Neuronal stem cell (in vitro differentiated cells): ENCODE measurements around the gene ARHGAP44.

Experiments
- DNase-seq: peaks from one replicate; pipeline ENCODE4 v3.0.0-alpha.2; 2013; ENCODE audit warnings: low spot score
- H2AFZ ChIP-seq: one replicate; pipeline ENCODE4 v1.6.1; 2013; ENCODE audit warnings: mild to moderate bottlenecking, low read length, inconsistent platforms
- H2AK5ac ChIP-seq: 2 replicates; pipeline ENCODE4 v1.6.1; 2013; ENCODE audit warnings: low read depth, mild to moderate bottlenecking, inconsistent platforms, low read length, moderate library complexity, mixed read lengths
- H2BK120ac ChIP-seq: 2 replicates; pipeline ENCODE4 v1.6.1; 2013; ENCODE audit warnings: low read depth, mild to moderate bottlenecking, inconsistent platforms, low read length, moderate library complexity, mixed read lengths
- H2BK12ac ChIP-seq: one replicate; pipeline ENCODE4 v1.6.1; 2013; ENCODE audit warnings: low read length, inconsistent platforms
- H2BK15ac ChIP-seq: 2 replicates; pipeline ENCODE4 v1.6.1; 2013; ENCODE audit warnings: mild to moderate bottlenecking, low read length, inconsistent platforms, mixed read lengths
- H2BK5ac ChIP-seq: one replicate; pipeline ENCODE4 v1.6.1; 2013; ENCODE audit warnings: inconsistent platforms, mild to moderate bottlenecking, low read length, moderate library complexity
- H3K14ac ChIP-seq: one replicate; pipeline ENCODE4 v1.6.1; 2013; ENCODE audit warnings: low read length, inconsistent platforms
- H3K18ac ChIP-seq: 2 replicates; pipeline ENCODE4 v1.6.1; 2013; ENCODE audit warnings: low read length, inconsistent platforms
- H3K23ac ChIP-seq: 2 replicates; pipeline ENCODE4 v1.6.1; 2013; ENCODE audit warnings: low read depth, mild to moderate bottlenecking, mixed read lengths, low read length, inconsistent platforms; ENCODE audit not compliant: poor library complexity
- H3K27ac ChIP-seq: replicated peaks from 3 replicates; pipeline ENCODE4 v1.5.1; 2013; ENCODE audit warnings: low read length, inconsistent platforms
- H3K27me3 ChIP-seq, 3 experiments: 2 replicates each; pipeline ENCODE4 v1.6.1; 2013; ENCODE audit warnings: low read length in 3 of 3, mild to moderate bottlenecking in 2 of 3, inconsistent platforms in 1 of 3, low read depth in 1 of 3, mixed read lengths in 1 of 3, moderate library complexity in 1 of 3; ENCODE audit not compliant: control insufficient read depth in 3 of 3, insufficient read depth in 3 of 3
- H3K36me3 ChIP-seq, 2 donors: replicated peaks in 1 of 2; 2 replicates each; pipeline ENCODE4 v1.6.1; 2013; ENCODE audit warnings: low read length in 2 of 2; ENCODE audit not compliant: control insufficient read depth in 2 of 2, insufficient read depth in 2 of 2
- H3K4ac ChIP-seq: 2 replicates; pipeline ENCODE4 v1.6.1; 2013; ENCODE audit warnings: inconsistent platforms, mild to moderate bottlenecking, low read length, moderate library complexity
- H3K4me1 ChIP-seq, 2 donors: 1 replicate in 1 of 2; 2 replicates in 1 of 2; pipeline ENCODE4 v1.6.1; 2013; ENCODE audit warnings: low read length in 2 of 2, low read depth in 1 of 2; ENCODE audit not compliant: control insufficient read depth in 2 of 2, insufficient read depth in 1 of 2
- H3K4me2 ChIP-seq: one replicate; pipeline ENCODE4 v1.6.1; 2013; ENCODE audit warnings: mild to moderate bottlenecking, low read length, inconsistent platforms; ENCODE audit not compliant: insufficient read depth, poor library complexity, severe bottlenecking
- H3K4me3 ChIP-seq, 2 donors: 2 replicates each; pipeline ENCODE4 v1.5.1; 2013; ENCODE audit warnings: low read length in 2 of 2, mild to moderate bottlenecking in 2 of 2, inconsistent platforms in 1 of 2, moderate library complexity in 1 of 2
- H3K79me1 ChIP-seq: one replicate; pipeline ENCODE4 v1.6.1; 2013; ENCODE audit warnings: low read depth, mild to moderate bottlenecking, inconsistent platforms, low read length, moderate library complexity
- H3K9ac ChIP-seq: one replicate; pipeline ENCODE4 v1.6.1; 2013; ENCODE audit warnings: mild to moderate bottlenecking, low read depth, low read length, inconsistent platforms; ENCODE audit not compliant: poor library complexity
- H3K9me3 ChIP-seq, 2 donors: replicated peaks in 1 of 2; 2 replicates each; pipeline versions ENCODE3 to v1.6.1; 2013; ENCODE audit warnings: low read length in 2 of 2, mild to moderate bottlenecking in 2 of 2, inconsistent platforms in 1 of 2, low read depth in 1 of 2, mixed read lengths in 1 of 2, moderate library complexity in 1 of 2; ENCODE audit not compliant: control insufficient read depth in 2 of 2, insufficient read depth in 1 of 2
- H4K8ac ChIP-seq: one replicate; pipeline ENCODE4 v1.6.1; 2013; ENCODE audit warnings: low read depth, mild to moderate bottlenecking, inconsistent platforms, low read length, moderate library complexity
- H4K91ac ChIP-seq: one replicate; pipeline ENCODE4 v1.6.1; 2013; ENCODE audit warnings: low read length, low read depth, mild to moderate bottlenecking, inconsistent platforms; ENCODE audit not compliant: poor library complexity
- WGBS, 2 donors: extraction: QIAGEN DNeasy Blood & Tissue Kit; methylation state at CpG; one replicate each; pipeline ENCODE4 v1.1.7; 2013; ENCODE audit warnings: missing lambda C conversion rate in 2 of 2, mixed read lengths in 1 of 2; ENCODE audit not compliant: insufficient read length in 2 of 2, insufficient replicate concordance in 1 of 2; ENCODE audit errors: extremely low coverage in 2 of 2; 5-methylcytosine and 5-hydroxymethylcytosine counted together

Gene ARHGAP44

GRCh38 chr17:12883472-12883871 is 94.2 kb downstream of the ARHGAP44 start:
- no peaks in the 10 kb centered on the region for H3K36me3 ChIP-seq
- DNase-seq: no peak
- no peak overlapping the region for H2BK5ac ChIP-seq
- no peak overlapping the region for H2BK12ac ChIP-seq
- H3K23ac ChIP-seq: no peak overlapping the region
- no peak overlapping the region for H2AK5ac ChIP-seq
- no peak overlapping the region for H3K4me3 ChIP-seq
- H4K91ac ChIP-seq: no peak overlapping the region
- H2AFZ ChIP-seq: no peak overlapping the region
- H3K9me3 ChIP-seq: no peaks in the 10 kb centered on the region
- H4K8ac ChIP-seq: no peak overlapping the region
- no peak overlapping the region for H2BK120ac ChIP-seq
- WGBS, 2 donors: no CpG with 5 or more reads among the region's 2 CpGs
- no peak overlapping the region for H3K4me2 ChIP-seq
- H3K27me3 ChIP-seq: no peaks in the 10 kb centered on the region
- H3K18ac ChIP-seq: no peak overlapping the region
- no peak overlapping the region for H3K14ac ChIP-seq
- no peak overlapping the region for H3K9ac ChIP-seq
- no peaks in the 10 kb centered on the region for H3K79me1 ChIP-seq
- no peaks in the 10 kb centered on the region for H3K4me1 ChIP-seq
- H2BK15ac ChIP-seq: no peak overlapping the region
- H3K4ac ChIP-seq: no peak overlapping the region
- H3K27ac ChIP-seq: no peak overlapping the region

- Histone ChIP-seq H4K8ac (no peak overlapping the region), H3K4me2 (no peak overlapping the region), H3K36me3 (no peaks in the 10 kb centered on the region), H3K27ac (no peak overlapping the region), H2BK120ac (no peak overlapping the region), H3K9ac (no peak overlapping the region), H2BK12ac (no peak overlapping the region), H3K4me3 (no peak overlapping the region), H3K4me1 (no peaks in the 10 kb centered on the region), H4K91ac (no peak overlapping the region), H2BK5ac (no peak overlapping the region), H3K79me1 (no peaks in the 10 kb centered on the region), H3K23ac (no peak overlapping the region), H2AK5ac (no peak overlapping the region), H3K9me3 (no peaks in the 10 kb centered on the region), H2AFZ (no peak overlapping the region), H3K18ac (no peak overlapping the region), H3K14ac (no peak overlapping the region), H3K4ac (no peak overlapping the region), H2BK15ac (no peak overlapping the region), H3K27me3 (no peaks in the 10 kb centered on the region)
- no CpG with 5 or more reads among the region's 2 CpGs for WGBS, 2 donors
- no peak for DNase-seq
These were observed 97.8 kb downstream of the ARHGAP44 start for GRCh38 chr17:12887088-12887487.

GRCh38 chr17:12896180-12896785 is 107.0 kb downstream of the ARHGAP44 start:
- Histone ChIP-seq H3K4me3 (no peak overlapping the region), H3K4ac (no peak overlapping the region), H3K4me2 (no peak overlapping the region), H3K36me3 (no peaks in the 10 kb centered on the region), H3K23ac (peak overlapping the region; percentile 49), H2AFZ (no peak overlapping the region), H3K27me3 (no peaks in the 10 kb centered on the region), H4K8ac (no peak overlapping the region), H2BK5ac (no peak overlapping the region), H3K79me1 (no peaks in the 10 kb centered on the region), H3K27ac (no peak overlapping the region), H4K91ac (no peak overlapping the region), H2BK12ac (no peak overlapping the region), H2AK5ac (no peak overlapping the region), H3K18ac (peak overlapping the region; percentile 54), H2BK15ac (no peak overlapping the region), H3K9me3 (peaks cover 3 to 4% of the 10 kb centered on the region in 2 donors), H2BK120ac (no peak overlapping the region), H3K9ac (no peak overlapping the region), H3K14ac (peak overlapping the region; percentile 94), H3K4me1 (peaks cover 0 to 12% of the 10 kb centered on the region in 2 donors)
- WGBS, 2 donors: no CpG with 5 or more reads among the region's 11 CpGs
- no peak for DNase-seq

- H2AFZ ChIP-seq: no peak overlapping the region
- WGBS, 2 donors: no CpG with 5 or more reads among the region's 3 CpGs
These were observed 108.8 kb downstream of the ARHGAP44 start for GRCh38 chr17:12898110-12898509.

More at GRCh38 chr17:12898110-12898509, 108.8 kb downstream of the ARHGAP44 start:
- no peak overlapping the region for H4K8ac ChIP-seq
- DNase-seq: no peak
- no peak overlapping the region for H2AK5ac ChIP-seq
- H3K27me3 ChIP-seq: no peaks in the 10 kb centered on the region
- H2BK12ac ChIP-seq: no peak overlapping the region
- H3K14ac ChIP-seq: no peak overlapping the region
- H3K9me3 ChIP-seq: peaks cover 3 to 4% of the 10 kb centered on the region in 2 donors
- no peak overlapping the region for H2BK5ac ChIP-seq
- no peak overlapping the region for H3K4ac ChIP-seq
- no peak overlapping the region for H3K4me3 ChIP-seq
- H3K4me1 ChIP-seq: peaks cover 0 to 12% of the 10 kb centered on the region in 2 donors
- no peak overlapping the region for H2BK120ac ChIP-seq
- no peak overlapping the region for H3K18ac ChIP-seq
- no peak overlapping the region for H3K23ac ChIP-seq
- no peak overlapping the region for H3K27ac ChIP-seq
- no peak overlapping the region for H4K91ac ChIP-seq
- no peaks in the 10 kb centered on the region for H3K36me3 ChIP-seq
- no peaks in the 10 kb centered on the region for H3K79me1 ChIP-seq
- H2BK15ac ChIP-seq: no peak overlapping the region
- no peak overlapping the region for H3K4me2 ChIP-seq
- no peak overlapping the region for H3K9ac ChIP-seq
